Loucy (cell line): ENCODE results near the gene DESI2.

Source experiments
- H2AFZ ChIP-seq: fragments of 200-600 bp; sonication (generic); 2 replicates; pipeline ENCODE4 v1.6.0; 2016; ENCODE audit warnings: antibody characterized with exemption, mild to moderate bottlenecking, low read length, moderate library complexity
- H3F3A ChIP-seq: fragments of 200-600 bp; 2 replicates; pipeline ENCODE4 v1.6.0; 2016; ENCODE audit warnings: antibody characterized with exemption, low read depth, mild to moderate bottlenecking
- H3K27me3 ChIP-seq: fragments of 200-600 bp; sonication (generic); 2 replicates; pipeline ENCODE4 v1.6.1; 2014; ENCODE audit warnings: low read length, mild to moderate bottlenecking; ENCODE audit not compliant: insufficient read depth, poor library complexity, severe bottlenecking
- H3K36me3 ChIP-seq: fragments of 200-600 bp; sonication (generic); 2 replicates; pipeline ENCODE4 v1.6.1; 2016; ENCODE audit warnings: low read length; ENCODE audit not compliant: insufficient read depth
- H3K4me1 ChIP-seq: fragments of 200-600 bp; sonication (generic); 2 replicates; pipeline ENCODE4 v1.5.1; 2014; ENCODE audit warnings: low read length, mild to moderate bottlenecking; ENCODE audit not compliant: insufficient read depth, poor library complexity, severe bottlenecking
- H3K4me2 ChIP-seq: fragments of 200-600 bp; sonication (generic); 2 replicates; pipeline ENCODE4 v1.6.0; 2014; ENCODE audit warnings: antibody characterized with exemption, low read length, low read depth, mild to moderate bottlenecking; ENCODE audit not compliant: poor library complexity, severe bottlenecking
- H3K4me3 ChIP-seq: fragments of 200-600 bp; sonication (generic); 2 replicates; pipeline ENCODE4 v1.5.1; 2014; ENCODE audit warnings: low read length, mild to moderate bottlenecking, mixed read lengths; ENCODE audit not compliant: poor library complexity, severe bottlenecking
- H3K79me2 ChIP-seq: fragments of 200-600 bp; sonication (generic); 2 replicates; pipeline ENCODE4 v1.6.1; 2014; ENCODE audit warnings: low read length; ENCODE audit not compliant: insufficient read depth
- H3K9ac ChIP-seq: fragments of 200-600 bp; sonication (generic); 2 replicates; pipeline ENCODE4 v1.6.0; 2014; ENCODE audit warnings: mild to moderate bottlenecking, low read depth, low read length, moderate library complexity; ENCODE audit not compliant: poor library complexity, severe bottlenecking
- H3K9me2 ChIP-seq: fragments of 200-600 bp; sonication (generic); replicated peaks from 2 replicates; pipeline ENCODE4 v1.6.1; 2016; ENCODE audit warnings: low read depth, low read length, mixed read lengths
- H3K9me3 ChIP-seq: fragments of 200-600 bp; sonication (generic); 2 replicates; pipeline ENCODE4 v1.6.1; 2014; ENCODE audit warnings: mild to moderate bottlenecking, antibody characterized with exemption, low read length, low read depth; ENCODE audit not compliant: insufficient read depth
- H4K20me1 ChIP-seq: fragments of 200-600 bp; sonication (generic); 2 replicates; pipeline ENCODE4 v1.6.0; 2014; ENCODE audit warnings: antibody characterized with exemption, low read length, mild to moderate bottlenecking; ENCODE audit not compliant: insufficient read depth, poor library complexity, severe bottlenecking
- EZH2phosphoT487 ChIP-seq: fragments of 200-600 bp; IDR thresholded peaks from 2 replicates; pipeline ENCODE4 v1.6.1; 2018; ENCODE audit warnings: antibody characterized with exemption, mild to moderate bottlenecking, moderate library complexity, borderline replicate concordance
- TF ChIP-seq, protein P1 (sequence below): fragments of 200-600 bp; sonication (generic); conservative IDR thresholded peaks from 2 replicates; pipeline ENCODE4 v1.5.1; 2014; ENCODE audit warnings: mild to moderate bottlenecking, antibody characterized with exemption, low read length

The DESI2 gene

GRCh38 chr1:244730934-244731434 is 78.1 kb downstream of the DESI2 start:
- Histone ChIP-seq H3K9ac (no peak overlapping the region), H3K79me2 (no peaks in the 10 kb centered on the region), H2AFZ (no peak overlapping the region), H3K4me3 (peak overlapping the region; percentile 74), H4K20me1 (no peaks in the 10 kb centered on the region), H3K9me3 (no peaks in the 10 kb centered on the region), H3K9me2 (no peaks in the 10 kb centered on the region), H3K4me2 (peak overlapping the region; percentile 32), H3K36me3 (no peaks in the 10 kb centered on the region), H3F3A (no peaks in the 10 kb centered on the region), H3K27me3 (peaks cover 5% of the 10 kb centered on the region), H3K4me1 (peaks cover 8% of the 10 kb centered on the region)
- no peak for TF ChIP-seq EZH2phosphoT487
- TF ChIP-seq, protein P1, sequence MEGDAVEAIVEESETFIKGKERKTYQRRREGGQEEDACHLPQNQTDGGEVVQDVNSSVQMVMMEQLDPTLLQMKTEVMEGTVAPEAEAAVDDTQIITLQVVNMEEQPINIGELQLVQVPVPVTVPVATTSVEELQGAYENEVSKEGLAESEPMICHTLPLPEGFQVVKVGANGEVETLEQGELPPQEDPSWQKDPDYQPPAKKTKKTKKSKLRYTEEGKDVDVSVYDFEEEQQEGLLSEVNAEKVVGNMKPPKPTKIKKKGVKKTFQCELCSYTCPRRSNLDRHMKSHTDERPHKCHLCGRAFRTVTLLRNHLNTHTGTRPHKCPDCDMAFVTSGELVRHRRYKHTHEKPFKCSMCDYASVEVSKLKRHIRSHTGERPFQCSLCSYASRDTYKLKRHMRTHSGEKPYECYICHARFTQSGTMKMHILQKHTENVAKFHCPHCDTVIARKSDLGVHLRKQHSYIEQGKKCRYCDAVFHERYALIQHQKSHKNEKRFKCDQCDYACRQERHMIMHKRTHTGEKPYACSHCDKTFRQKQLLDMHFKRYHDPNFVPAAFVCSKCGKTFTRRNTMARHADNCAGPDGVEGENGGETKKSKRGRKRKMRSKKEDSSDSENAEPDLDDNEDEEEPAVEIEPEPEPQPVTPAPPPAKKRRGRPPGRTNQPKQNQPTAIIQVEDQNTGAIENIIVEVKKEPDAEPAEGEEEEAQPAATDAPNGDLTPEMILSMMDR, result no peak

DNA sequence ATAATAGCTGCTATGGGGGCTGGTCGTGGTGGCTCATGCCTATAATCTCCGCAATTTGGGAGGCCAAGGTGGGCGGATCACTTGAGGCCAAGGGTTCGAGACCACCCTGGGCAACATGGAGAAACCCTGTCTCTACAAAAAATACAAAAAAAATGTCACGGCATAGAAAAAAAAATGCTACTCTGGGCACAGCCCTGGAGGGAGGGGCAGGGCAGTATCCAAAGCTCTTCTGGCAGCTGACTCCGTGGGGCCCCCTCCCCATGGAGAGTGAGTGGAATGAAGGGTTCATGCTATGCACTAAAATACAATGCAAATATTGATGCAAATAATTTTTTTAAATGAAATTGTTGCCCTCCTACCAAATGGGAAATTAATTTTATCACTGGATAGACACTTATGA is 78.7 kb downstream of the DESI2 start:
- Histone ChIP-seq H3K4me2 (no peak overlapping the region), H3K36me3 (no peaks in the 10 kb centered on the region), H2AFZ (no peak overlapping the region), H3F3A (no peaks in the 10 kb centered on the region), H3K9ac (no peak overlapping the region), H3K4me1 (peaks cover 8% of the 10 kb centered on the region), H3K4me3 (no peak overlapping the region), H3K9me2 (no peaks in the 10 kb centered on the region), H3K27me3 (peaks cover 5% of the 10 kb centered on the region), H4K20me1 (no peaks in the 10 kb centered on the region), H3K79me2 (no peaks in the 10 kb centered on the region), H3K9me3 (no peaks in the 10 kb centered on the region)
- TF ChIP-seq EZH2phosphoT487, result no peak

GRCh38 chr1:244732851-244733450 is 80.0 kb downstream of the DESI2 start:
- H3K9me3 ChIP-seq, result no peaks in the 10 kb centered on the region
- no peaks in the 10 kb centered on the region for H4K20me1 ChIP-seq
- no peaks in the 10 kb centered on the region for H3F3A ChIP-seq
- H3K27me3 ChIP-seq, result peaks cover 5% of the 10 kb centered on the region
- H3K4me1 ChIP-seq, result peaks cover 8% of the 10 kb centered on the region
- no peaks in the 10 kb centered on the region for H3K9me2 ChIP-seq
- H3K9ac ChIP-seq, result no peak overlapping the region
- no peaks in the 10 kb centered on the region for H3K36me3 ChIP-seq
- H2AFZ ChIP-seq, result no peak overlapping the region
- no peak overlapping the region for H3K4me2 ChIP-seq
- TF ChIP-seq, protein P1, result no peak
- TF ChIP-seq EZH2phosphoT487, result no peak
- H3K79me2 ChIP-seq, result no peaks in the 10 kb centered on the region
- H3K4me3 ChIP-seq, result no peak overlapping the region

DNA sequence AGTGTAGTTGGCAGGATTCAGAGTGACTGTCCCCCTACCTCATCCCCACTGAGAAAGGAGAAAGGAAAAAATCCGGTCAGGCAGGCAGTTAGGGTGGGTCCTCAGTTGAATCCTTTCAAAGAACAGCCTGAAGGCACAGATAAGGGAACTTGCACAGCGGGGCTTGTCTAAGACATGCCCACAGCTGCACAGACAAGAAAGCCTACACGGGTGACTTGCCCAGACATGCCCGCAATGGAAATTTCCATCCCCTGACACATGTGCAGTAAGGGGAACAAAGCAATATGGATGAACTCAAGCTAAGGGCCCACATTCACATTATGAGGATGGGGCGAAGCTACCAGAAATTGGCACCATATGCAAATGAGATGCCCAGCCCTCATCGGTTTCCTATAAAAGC is 82.5 kb downstream of the DESI2 start:
- Histone ChIP-seq H3K9me2 (no peaks in the 10 kb centered on the region), H3K9ac (no peak overlapping the region), H3K36me3 (no peaks in the 10 kb centered on the region), H3K9me3 (no peaks in the 10 kb centered on the region), H4K20me1 (no peaks in the 10 kb centered on the region), H3F3A (no peaks in the 10 kb centered on the region), H3K27me3 (peaks cover 5% of the 10 kb centered on the region), H3K4me3 (no peak overlapping the region), H3K79me2 (no peaks in the 10 kb centered on the region), H2AFZ (no peak overlapping the region), H3K4me1 (no peaks in the 10 kb centered on the region), H3K4me2 (no peak overlapping the region)
- TF ChIP-seq, protein P1, result no peak
- TF ChIP-seq EZH2phosphoT487, result no peak
